ENCODE results near the gene DCK. TPM values are rescaled to one million over a fixed set of nuclear protein-coding genes. Genes with fewer than 3 reads are reported as not detected.

Gene DCK
- total and polyA plus RNA-seq, 9 of the 15 experiments (the other 6 are each of a cell fraction or from before 2014, with no cell fraction given): 11.3 to 25.8 (median 19.6) TPM

DNA sequence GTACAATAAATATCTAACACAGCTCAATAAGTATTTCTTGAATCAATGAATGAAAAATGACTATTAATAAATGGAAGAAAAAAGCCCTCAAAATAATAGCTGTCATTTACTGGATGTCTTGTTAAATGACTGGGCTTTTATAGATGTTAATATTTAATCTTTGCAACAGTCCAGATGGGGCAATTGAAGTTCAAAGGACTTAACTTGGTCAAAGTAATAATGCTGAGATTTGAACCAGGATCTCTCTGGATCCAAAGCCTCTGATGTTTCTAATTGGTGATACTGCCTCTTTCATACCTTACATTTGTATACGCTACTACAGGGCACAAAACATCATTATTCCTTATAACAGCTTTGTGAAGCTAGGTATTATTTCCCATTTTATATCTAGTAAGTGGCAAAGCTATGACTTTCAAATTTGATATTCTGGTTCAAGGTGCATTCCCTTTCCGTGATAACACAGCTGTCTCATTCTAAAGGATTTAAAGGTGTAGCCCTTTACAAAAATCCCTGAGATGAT lies 72.6 kb downstream of the DCK start:
- Histone ChIP-seq H3K9ac (ENCODE audit: insufficient read depth in 1 of 2, low read depth in 2 of 2, low read length in 2 of 2) (no peak overlapping the region), H3K9me3 (replicated peaks; ENCODE audit: control insufficient read depth, insufficient read depth, low read depth, low read length) (no peaks in the 10 kb centered on the region), H3K9me1 (ENCODE audit: control insufficient read depth, insufficient read depth, low read length) (no peaks in the 10 kb centered on the region), H3K4me1 (replicated peaks in 1 of 2; ENCODE audit: control insufficient read depth in 2 of 2, insufficient read depth in 2 of 2, low read length in 2 of 2) (no peaks in the 10 kb centered on the region), H3K4me2 (ENCODE audit: insufficient read depth, low read length) (no peak overlapping the region), H3K36me3 (ENCODE audit: control insufficient read depth, insufficient read depth, low read length) (no peaks in the 10 kb centered on the region), H3K4me3 (no peak overlapping the region), H3K27ac (ENCODE audit: extremely low read depth, low read depth, low read length) (no peak overlapping the region), H3K79me2 (ENCODE audit: control insufficient read depth, insufficient read depth, low read length) (no peaks in the 10 kb centered on the region), H3K27me3 (ENCODE audit: control insufficient read depth in 2 of 2, insufficient read depth in 2 of 2, low read length in 2 of 2) (no peaks in the 10 kb centered on the region), H2AFZ (ENCODE audit: low read depth, low read length) (no peak overlapping the region), H4K20me1 (replicated peaks; ENCODE audit: control insufficient read depth, insufficient read depth, low read length) (no peaks in the 10 kb centered on the region)
- TF ChIP-seq NR2F6 (CRISPR knock-in tag; IDR thresholded peaks at IDR 0.05) (no peak), KAT2B (IDR thresholded peaks at IDR 0.05; ENCODE audit: low read depth, low read length) (no peak), SMARCE1 (IDR thresholded peaks at IDR 0.05) (no peak), SMAD4 (CRISPR knock-in tag; conservative IDR thresholded peaks at IDR 0.05) (no peak), ZNF324 (CRISPR knock-in tag; IDR thresholded peaks at IDR 0.05) (no peak), PPARD (CRISPR knock-in tag; IDR thresholded peaks at IDR 0.05) (no peak), ZSCAN29 (IDR thresholded peaks at IDR 0.05) (no peak), CBFB (CRISPR knock-in tag; IDR thresholded peaks at IDR 0.05) (no peak), HDGF (IDR thresholded peaks at IDR 0.05) (no peak), TRIM25 (IDR thresholded peaks at IDR 0.05; ENCODE audit: borderline replicate concordance) (no peak), SRSF3 (IDR thresholded peaks at IDR 0.05; ENCODE audit: insufficient read depth, low read length) (no peak), ZNF766 (CRISPR knock-in tag; conservative IDR thresholded peaks at IDR 0.05) (no peak), SMARCB1 (IDR thresholded peaks at IDR 0.05; ENCODE audit: insufficient read length, low read depth) (no peak), POLR2B (IDR thresholded peaks at IDR 0.05; ENCODE audit: low read depth, partially characterized antibody) (no peak), HCFC1 (IDR thresholded peaks at IDR 0.05; ENCODE audit: low read depth, low read length) (no peak), ZNF347 (CRISPR knock-in tag; IDR thresholded peaks at IDR 0.05; ENCODE audit: low read depth) (no peak), STAG1 (CRISPR knock-in tag; IDR thresholded peaks at IDR 0.05; ENCODE audit: borderline replicate concordance) (no peak)
- TF ChIP-seq, protein P1, sequence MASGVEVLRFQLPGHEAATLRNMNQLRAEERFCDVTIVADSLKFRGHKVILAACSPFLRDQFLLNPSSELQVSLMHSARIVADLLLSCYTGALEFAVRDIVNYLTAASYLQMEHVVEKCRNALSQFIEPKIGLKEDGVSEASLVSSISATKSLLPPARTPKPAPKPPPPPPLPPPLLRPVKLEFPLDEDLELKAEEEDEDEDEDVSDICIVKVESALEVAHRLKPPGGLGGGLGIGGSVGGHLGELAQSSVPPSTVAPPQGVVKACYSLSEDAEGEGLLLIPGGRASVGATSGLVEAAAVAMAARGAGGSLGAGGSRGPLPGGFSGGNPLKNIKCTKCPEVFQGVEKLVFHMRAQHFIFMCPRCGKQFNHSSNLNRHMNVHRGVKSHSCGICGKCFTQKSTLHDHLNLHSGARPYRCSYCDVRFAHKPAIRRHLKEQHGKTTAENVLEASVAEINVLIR (CRISPR knock-in tag; IDR thresholded peaks at IDR 0.05): no peak
- TF ChIP-seq, protein P2, sequence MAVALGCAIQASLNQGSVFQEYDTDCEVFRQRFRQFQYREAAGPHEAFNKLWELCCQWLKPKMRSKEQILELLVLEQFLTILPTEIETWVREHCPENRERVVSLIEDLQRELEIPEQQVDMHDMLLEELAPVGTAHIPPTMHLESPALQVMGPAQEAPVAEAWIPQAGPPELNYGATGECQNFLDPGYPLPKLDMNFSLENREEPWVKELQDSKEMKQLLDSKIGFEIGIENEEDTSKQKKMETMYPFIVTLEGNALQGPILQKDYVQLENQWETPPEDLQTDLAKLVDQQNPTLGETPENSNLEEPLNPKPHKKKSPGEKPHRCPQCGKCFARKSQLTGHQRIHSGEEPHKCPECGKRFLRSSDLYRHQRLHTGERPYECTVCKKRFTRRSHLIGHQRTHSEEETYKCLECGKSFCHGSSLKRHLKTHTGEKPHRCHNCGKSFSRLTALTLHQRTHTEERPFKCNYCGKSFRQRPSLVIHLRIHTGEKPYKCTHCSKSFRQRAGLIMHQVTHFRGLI (CRISPR knock-in tag; IDR thresholded peaks at IDR 0.05): no peak
- no TSS peak for BruUV-seq (replicated peaks)
- 14% methylated on average over 2 of the region's 2 CpGs for WGBS (ENCODE audit: insufficient coverage, low coverage, missing lambda C conversion rate)
- POLR2A ChIA-PET: no interaction called here
- DNase-seq (ENCODE audit: extremely low read depth in 1 of 4, low spot score in 3 of 4): no peak
- ATAC-seq: no peak
- in situ Hi-C loops (cut with MboI): no loop called here
- intact Hi-C loops (cut with micrococcal nuclease): no loop called here
- CTCF ChIA-PET (ENCODE audit: low intra/inter-chr PET ratio): no interaction called here
- no peak for FAIRE-seq
